Endothelial cell of umbilical vein (primary cell): Measurements from ENCODE around the gene TPP1. TPM values are rescaled to one million over a fixed set of nuclear protein-coding genes. Genes with fewer than 3 reads are reported as not detected.

Experiments
- BruUV-seq: library from RNA; stranded (reverse); fragments of 400-500 nt; replicated peaks from 2 replicates; lab custom pipeline; 2021; lab: Mats Ljungman, UMichigan
- CTCF ChIA-PET: fragments of 300-600, 350-600 bp; sonication (Branson Sonifier 250); formaldehyde crosslinking; loops from one replicate; lab custom pipeline; 2021; ENCODE audit warnings: antibody characterized with exemption, inconsistent platforms; lab: Charles Lee
- POLR2A ChIA-PET: fragments of 300-600, 350-600 bp; sonication (Branson Sonifier 250); formaldehyde crosslinking; loops from one replicate; lab custom pipeline; 2021; ENCODE audit warnings: antibody characterized with exemption, inconsistent platforms; lab: Charles Lee
- DNase-seq: peaks from one replicate; pipeline ENCODE4 v3.0.0-alpha.2; 2011; ENCODE audit warnings: low read depth, low spot score
- FAIRE-seq: peaks from 2 replicates; lab custom pipeline; 2011; peaks lifted over from hg19 to GRCh38; lab: Jason Lieb, UNC
- H2AFZ ChIP-seq: 2 replicates; pipeline ENCODE4 v1.6.0; 2012; ENCODE audit warnings: low read depth, low read length, control low read depth, inconsistent platforms
- H3K27ac ChIP-seq: 2 replicates; pipeline ENCODE4 v1.5.1; 2011; ENCODE audit warnings: low read depth, mild to moderate bottlenecking, control low read depth, low read length, moderate library complexity; ENCODE audit not compliant: insufficient read depth
- H3K27me3 ChIP-seq, 2 experiments: 2 replicates each; pipeline versions ENCODE4 v1.6.0 to v1.6.1; 2011; ENCODE audit warnings: low read length in 2 of 2, mixed read lengths in 1 of 2; ENCODE audit not compliant: control insufficient read depth in 2 of 2, insufficient read depth in 2 of 2
- H3K36me3 ChIP-seq, 2 experiments: 2 replicates in 1 of 2; 3 replicates in 1 of 2; pipeline ENCODE4 v1.5.1; 2011; ENCODE audit warnings: low read length in 2 of 2, mild to moderate bottlenecking in 1 of 2, moderate library complexity in 1 of 2; ENCODE audit not compliant: control insufficient read depth in 2 of 2, insufficient read depth in 2 of 2; ENCODE audit errors: extremely low read depth in 1 of 2
- H3K4me1 ChIP-seq: 3 replicates; pipeline ENCODE4 v1.5.1; 2011; ENCODE audit warnings: mild to moderate bottlenecking, low read length; ENCODE audit not compliant: control insufficient read depth, insufficient read depth; ENCODE audit errors: extremely low read depth
- H3K4me2 ChIP-seq: 2 replicates; pipeline ENCODE4 v1.6.1; 2011; ENCODE audit warnings: low read length, control low read depth, mixed read lengths; ENCODE audit not compliant: insufficient read depth
- H3K4me3 ChIP-seq, 3 experiments: fragments of 200-600 bp in 1 of 3; sonication (generic), shearing (Covaris generic) in 1 of 3; replicated peaks in 1 of 3; 2 replicates each; pipeline ENCODE4 v1.5.1; 2011 to 2016; ENCODE audit warnings: control low read depth in 3 of 3, low read length in 3 of 3, mild to moderate bottlenecking in 2 of 3, inconsistent platforms in 1 of 3, low read depth in 1 of 3, moderate library complexity in 1 of 3; ENCODE audit not compliant: insufficient read depth in 1 of 3
- H3K79me2 ChIP-seq: 2 replicates; pipeline ENCODE4 v1.6.0; 2012; ENCODE audit warnings: low read length, inconsistent platforms; ENCODE audit not compliant: control insufficient read depth, insufficient read depth
- H3K9ac ChIP-seq: replicated peaks from 2 replicates; pipeline ENCODE3; 2011; ENCODE audit warnings: low read length, control low read depth; ENCODE audit not compliant: insufficient read depth; ENCODE audit errors: extremely low read depth
- H3K9me1 ChIP-seq: replicated peaks from 3 replicates; pipeline ENCODE4 v1.6.0; 2011; ENCODE audit warnings: mild to moderate bottlenecking, low read length; ENCODE audit not compliant: control insufficient read depth, insufficient read depth; ENCODE audit errors: extremely low read depth
- H3K9me3 ChIP-seq: replicated peaks from 2 replicates; pipeline ENCODE4 v1.5.1; 2012; ENCODE audit warnings: low read length, inconsistent platforms; ENCODE audit not compliant: control insufficient read depth, insufficient read depth
- H4K20me1 ChIP-seq: replicated peaks from 2 replicates; pipeline ENCODE3; 2011; ENCODE audit warnings: mild to moderate bottlenecking, low read length; ENCODE audit not compliant: control insufficient read depth, insufficient read depth; ENCODE audit errors: extremely low read depth
- CTCF ChIP-seq, 2 donors: IDR thresholded peaks; 1 replicate in 1 of 2; 2 replicates in 1 of 2; pipeline ENCODE4 v1.5.1; 2011; ENCODE audit warnings: low read length in 2 of 2, mild to moderate bottlenecking in 2 of 2, moderate library complexity in 2 of 2, control low read depth in 1 of 2, inconsistent platforms in 1 of 2, low read depth in 1 of 2; ENCODE audit not compliant: insufficient read depth in 1 of 2; ENCODE audit errors: extremely low read depth in 1 of 2
- EZH2 ChIP-seq: IDR thresholded peaks from 2 replicates; pipeline ENCODE4 v1.6.1; 2012; ENCODE audit warnings: borderline replicate concordance, low read depth, mild to moderate bottlenecking, moderate library complexity, low read length, inconsistent platforms; ENCODE audit not compliant: severe bottlenecking
- FOS ChIP-seq: IDR thresholded peaks from 2 replicates; pipeline ENCODE4 v1.6.1; 2011; ENCODE audit warnings: mild to moderate bottlenecking, low read length, moderate library complexity, borderline replicate concordance; ENCODE audit not compliant: insufficient read depth
- JUN ChIP-seq: IDR thresholded peaks from 2 replicates; pipeline ENCODE4 v1.6.1; 2011; ENCODE audit warnings: borderline replicate concordance, low read depth; ENCODE audit not compliant: insufficient read length, insufficient read depth
- MYC ChIP-seq: IDR thresholded peaks from one replicate; pipeline ENCODE4 v1.6.1; 2011; ENCODE audit warnings: mild to moderate bottlenecking, low read depth, low read length
- POLR2A ChIP-seq: IDR thresholded peaks from 2 replicates; pipeline ENCODE4 v1.6.1; 2012; ENCODE audit warnings: low read depth, mild to moderate bottlenecking, control low read depth, low read length
- POLR2AphosphoS5 ChIP-seq: IDR thresholded peaks from 2 replicates; pipeline ENCODE4 v1.6.1; 2012; ENCODE audit warnings: low read depth, mild to moderate bottlenecking, control low read depth, low read length, moderate library complexity; ENCODE audit not compliant: insufficient read depth
- dilution Hi-C: fragments of 300-500 bp; cut with MboI; formaldehyde crosslinking; loops from one replicate; pipeline ENCODE4 v1.15.0; 2019; ENCODE audit warnings: low sequenced_read_pairs; ENCODE audit not compliant: extremely low pct_ligation_motif_present
- intact Hi-C: fragments of 100-400 bp; cut with micrococcal nuclease; formaldehyde crosslinking; loops from one replicate; pipeline ENCODE4 v1.10.0; 2022
- polyA plus RNA-seq, 4 experiments: library from polyadenylated mRNA; depleted of rRNA in 3 of 4; stranded (reverse) in 3 of 4; unstranded in 1 of 4; fragments of >200 nt; gene quantifications; 2 replicates each; pipeline versions ENCODE4 v1.2.1 to v1.2.3, GENCODE V29; 2011 to 2012; ENCODE audit warnings: missing spikeins in 1 of 4
- total RNA-seq: library from RNA; stranded (reverse); gene quantifications from 2 replicates; pipeline ENCODE4 v1.2.3, GENCODE V29; 2021

Gene TPP1
- total and polyA plus RNA-seq, 2 donors (not counting 3 experiments of a cell fraction or from before 2014, with no cell fraction given): 124 to 224 TPM

DNA sequence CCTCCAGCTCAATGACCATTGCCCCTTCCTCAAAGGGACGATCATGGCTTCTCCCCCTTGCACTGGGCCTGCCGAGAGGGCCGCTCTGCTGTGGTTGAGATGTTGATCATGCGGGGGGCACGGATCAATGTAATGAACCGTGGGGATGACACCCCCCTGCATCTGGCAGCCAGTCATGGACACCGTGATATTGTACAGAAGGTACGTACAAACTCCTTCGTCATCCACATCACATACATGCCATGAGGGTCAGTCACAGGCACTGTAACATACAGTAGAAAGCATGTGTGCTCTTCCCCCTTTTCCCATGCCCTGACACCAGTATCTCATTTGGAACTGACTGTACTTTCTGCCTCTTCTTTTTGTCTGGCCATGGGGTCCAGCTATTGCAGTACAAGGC lies 11.2 kb downstream of the TPP1 start:
- no peaks in the 10 kb centered on the region for H4K20me1 ChIP-seq
- dilution Hi-C loops (no loop called here), intact Hi-C loops (no loop called here)
- no peaks in the 10 kb centered on the region for H3K9me1 ChIP-seq
- H3K27me3 ChIP-seq: no peaks in the 10 kb centered on the region
- FAIRE-seq (no peak), DNase-seq (no peak)
- H3K4me2 ChIP-seq: no peak overlapping the region
- H3K9me3 ChIP-seq: no peaks in the 10 kb centered on the region
- peaks cover 29 to 31% of the 10 kb centered on the region in 2 experiments for H3K36me3 ChIP-seq
- no peak overlapping the region for H3K9ac ChIP-seq
- peaks cover 70% of the 10 kb centered on the region for H3K79me2 ChIP-seq
- H3K27ac ChIP-seq: peak overlapping the region; percentile 17
- no peak overlapping the region for H3K4me3 ChIP-seq
- BruUV-seq: no TSS peak
- TF ChIP-seq POLR2A (no peak), CTCF (IDR thresholded peaks at IDR 0.05; ENCODE audit: extremely low read depth in 1 of 2, insufficient read depth in 1 of 2, low read depth in 1 of 2, low read length in 2 of 2) (no peak), JUN (no peak), FOS (no peak), EZH2 (no peak), MYC (no peak), POLR2AphosphoS5 (no peak)
- ChIA-PET CTCF (interaction anchor here (0.9 to 7.7 kb wide), 6 partner anchors 10 to 88 kb away, joined by 3 to 122 read pairs (median 6); partner anchors contain the start of gene MRPL17), POLR2A (interaction anchor here (1.4 to 1.5 kb wide), 2 partner anchors 11 to 75 kb away, joined by 6 to 7 read pairs; partner anchors contain the start of genes MRPL17 and TPP1)
- no peak overlapping the region for H2AFZ ChIP-seq
- H3K4me1 ChIP-seq: peaks cover 62% of the 10 kb centered on the region
